Keratinocyte (primary cell): ENCODE data around the gene MRPL32. TPM values are rescaled to one million over a fixed set of nuclear protein-coding genes. Genes with fewer than 3 reads are reported as not detected.

ENCODE experiments used
- DNase-seq: peaks from one replicate; pipeline ENCODE4 v3.0.0-alpha.2; 2011; ENCODE audit warnings: low read depth, missing footprints, low spot score
- FAIRE-seq: peaks from 2 replicates; lab custom pipeline; 2011; peaks lifted over from hg19 to GRCh38; lab: Jason Lieb, UNC
- H2AFZ ChIP-seq: 2 replicates; pipeline ENCODE4 v1.6.0; 2012; ENCODE audit warnings: low read length, control low read depth, inconsistent platforms; ENCODE audit not compliant: control insufficient read depth
- H3K27ac ChIP-seq: 2 replicates; pipeline ENCODE4 v1.5.1; 2011; ENCODE audit warnings: low read length; ENCODE audit not compliant: control insufficient read depth, insufficient read depth
- H3K27me3 ChIP-seq: 3 replicates; pipeline ENCODE4 v1.6.0; 2011; ENCODE audit warnings: low read length; ENCODE audit not compliant: control insufficient read depth, insufficient read depth; ENCODE audit errors: extremely low read depth
- H3K36me3 ChIP-seq, 2 experiments: 2 replicates in 1 of 2; 3 replicates in 1 of 2; pipeline ENCODE4 v1.5.1; 2011; ENCODE audit warnings: low read length in 2 of 2, mild to moderate bottlenecking in 1 of 2; ENCODE audit not compliant: control insufficient read depth in 2 of 2, insufficient read depth in 2 of 2; ENCODE audit errors: extremely low read depth in 1 of 2
- H3K4me1 ChIP-seq: 3 replicates; pipeline ENCODE4 v1.5.1; 2011; ENCODE audit warnings: low read length; ENCODE audit not compliant: control insufficient read depth, insufficient read depth; ENCODE audit errors: extremely low read depth
- H3K4me2 ChIP-seq: 3 replicates; pipeline ENCODE4 v1.6.0; 2011; ENCODE audit warnings: low read depth, low read length; ENCODE audit not compliant: control insufficient read depth, insufficient read depth; ENCODE audit errors: extremely low read depth
- H3K4me3 ChIP-seq, 3 experiments: fragments of 200-600 bp in 1 of 3; sonication (generic) in 1 of 3; 2 replicates in 2 of 3; 3 replicates in 1 of 3; pipeline ENCODE4 v1.5.1; 2011 to 2016; ENCODE audit warnings: low read length in 3 of 3, mild to moderate bottlenecking in 3 of 3, control low read depth in 2 of 3, inconsistent platforms in 1 of 3, low read depth in 1 of 3, mixed read lengths in 1 of 3, mixed run types in 1 of 3, moderate library complexity in 1 of 3; ENCODE audit not compliant: control insufficient read depth in 2 of 3, insufficient read depth in 2 of 3; ENCODE audit errors: extremely low read depth in 1 of 3
- H3K79me2 ChIP-seq: 2 replicates; pipeline ENCODE4 v1.6.0; 2012; ENCODE audit warnings: low read length; ENCODE audit not compliant: control insufficient read depth, insufficient read depth
- H3K9ac ChIP-seq: 3 replicates; pipeline ENCODE4 v1.6.0; 2011; ENCODE audit warnings: low read length; ENCODE audit not compliant: control insufficient read depth, insufficient read depth; ENCODE audit errors: extremely low read depth
- H3K9me1 ChIP-seq: 3 replicates; pipeline ENCODE4 v1.6.0; 2011; ENCODE audit warnings: low read length; ENCODE audit not compliant: control insufficient read depth, insufficient read depth; ENCODE audit errors: extremely low read depth
- H3K9me3 ChIP-seq: 2 replicates; pipeline ENCODE4 v1.5.1; 2012; ENCODE audit warnings: low read depth, low read length; ENCODE audit not compliant: control insufficient read depth
- H4K20me1 ChIP-seq: 3 replicates; pipeline ENCODE4 v1.6.0; 2011; ENCODE audit warnings: low read length; ENCODE audit not compliant: control insufficient read depth, insufficient read depth; ENCODE audit errors: extremely low read depth
- CTCF ChIP-seq, 3 experiments: IDR thresholded peaks in 1 of 3; conservative IDR thresholded peaks in 1 of 3; optimal IDR thresholded peaks in 1 of 3; 2 replicates in 2 of 3; 3 replicates in 1 of 3; pipeline versions ENCODE3 to v1.5.1; 2011; ENCODE audit warnings: low read length in 3 of 3, mild to moderate bottlenecking in 3 of 3, moderate library complexity in 2 of 3, control low read depth in 1 of 3, inconsistent platforms in 1 of 3; ENCODE audit not compliant: insufficient read depth in 2 of 3; ENCODE audit errors: extremely low read depth in 1 of 3
- EZH2 ChIP-seq: IDR thresholded peaks from one replicate; pipeline ENCODE4 v1.6.1; 2012; ENCODE audit warnings: inconsistent platforms, mild to moderate bottlenecking, low read length, moderate library complexity
- dilution Hi-C: fragments of 300-500 bp; cut with MboI; formaldehyde crosslinking; loops from one replicate; pipeline ENCODE4 v1.7.0; 2020; ENCODE audit warnings: low sequenced_read_pairs; ENCODE audit not compliant: extremely low pct_ligation_motif_present
- polyA plus RNA-seq, 5 experiments: library from polyadenylated mRNA; depleted of rRNA in 3 of 5; stranded (reverse) in 3 of 5; stranded (forward) in 1 of 5; unstranded in 1 of 5; fragments of >200 nt; gene quantifications; 1 replicate in 1 of 5; 2 replicates in 3 of 5; 3 replicates in 1 of 5; pipeline versions ENCODE4 v1.2.1 to v1.2.3, GENCODE V29; 2011 to 2012; ENCODE audit warnings: missing spikeins in 2 of 5, low read depth in 1 of 5, low replicate concordance in 1 of 5

MRPL32 gene
- polyA plus RNA-seq, 1 donor (not counting 4 experiments of a cell fraction or from before 2014, with no cell fraction given), result 86.1 TPM

- Histone ChIP-seq H2AFZ (no peak overlapping the region), H3K36me3 (peaks cover 0 to 11% of the 10 kb centered on the region in 2 experiments), H3K9me1 (no peaks in the 10 kb centered on the region), H4K20me1 (no peaks in the 10 kb centered on the region), H3K27me3 (no peaks in the 10 kb centered on the region), H3K27ac (no peak overlapping the region), H3K9me3 (no peaks in the 10 kb centered on the region), H3K4me3 (no peak overlapping the region), H3K9ac (no peak overlapping the region), H3K4me1 (peaks cover 36% of the 10 kb centered on the region), H3K4me2 (peak overlapping the region; percentile 4), H3K79me2 (peaks cover 85% of the 10 kb centered on the region)
- dilution Hi-C loops, result no loop called here
- FAIRE-seq (no peak), DNase-seq (no peak)
- TF ChIP-seq CTCF (optimal IDR thresholded peaks at IDR 0.05 in 1 of 3, IDR thresholded peaks at IDR 0.05 in 1 of 3, conservative IDR thresholded peaks at IDR 0.05 in 1 of 3; ENCODE audit: extremely low read depth in 1 of 3, insufficient read depth in 2 of 3, low read length in 3 of 3), result no peak
- TF ChIP-seq EZH2, result no peak
Observed at GRCh38 chr7:42929449-42929848, 2.7 kb upstream of the MRPL32 start.

GRCh38 chr7:42930889-42931288 lies 1.3 kb upstream of the MRPL32 start:
- TF ChIP-seq EZH2 (no peak), CTCF (optimal IDR thresholded peaks at IDR 0.05 in 1 of 3, IDR thresholded peaks at IDR 0.05 in 1 of 3, conservative IDR thresholded peaks at IDR 0.05 in 1 of 3; ENCODE audit: extremely low read depth in 1 of 3, insufficient read depth in 2 of 3, low read length in 3 of 3) (no peak)
- no peaks in the 10 kb centered on the region for H3K9me1 ChIP-seq
- no peak overlapping the region for H2AFZ ChIP-seq
- FAIRE-seq, result no peak
- H4K20me1 ChIP-seq, result no peaks in the 10 kb centered on the region
- H3K9me3 ChIP-seq, result no peaks in the 10 kb centered on the region
- H3K9ac ChIP-seq, result peak overlapping the region; percentile 99
- H3K4me3 ChIP-seq, result peak overlapping the region; percentile 95 to 98 (median 98)
- peaks cover 88% of the 10 kb centered on the region for H3K79me2 ChIP-seq
- H3K4me2 ChIP-seq, result peak overlapping the region; percentile 89
- DNase-seq, result no peak
- no peaks in the 10 kb centered on the region for H3K27me3 ChIP-seq
- H3K4me1 ChIP-seq, result peaks cover 24% of the 10 kb centered on the region
- dilution Hi-C loops, result no loop called here
- peaks cover 6 to 15% of the 10 kb centered on the region in 2 experiments for H3K36me3 ChIP-seq
- H3K27ac ChIP-seq, result peak overlapping the region; percentile 97
